HL-60 (cell line): Measurements from ENCODE around the gene TGM2.

Experiments used
- CTCF ChIP-seq: IDR thresholded peaks from one replicate; pipeline ENCODE4 v1.5.1; 2011; ENCODE audit warnings: low read length, control low read depth, inconsistent platforms; ENCODE audit not compliant: insufficient read depth
- POLR2AphosphoS5 ChIP-seq: IDR thresholded peaks from 2 replicates; pipeline ENCODE4 v1.6.1; 2012; ENCODE audit warnings: low read depth

DNA sequence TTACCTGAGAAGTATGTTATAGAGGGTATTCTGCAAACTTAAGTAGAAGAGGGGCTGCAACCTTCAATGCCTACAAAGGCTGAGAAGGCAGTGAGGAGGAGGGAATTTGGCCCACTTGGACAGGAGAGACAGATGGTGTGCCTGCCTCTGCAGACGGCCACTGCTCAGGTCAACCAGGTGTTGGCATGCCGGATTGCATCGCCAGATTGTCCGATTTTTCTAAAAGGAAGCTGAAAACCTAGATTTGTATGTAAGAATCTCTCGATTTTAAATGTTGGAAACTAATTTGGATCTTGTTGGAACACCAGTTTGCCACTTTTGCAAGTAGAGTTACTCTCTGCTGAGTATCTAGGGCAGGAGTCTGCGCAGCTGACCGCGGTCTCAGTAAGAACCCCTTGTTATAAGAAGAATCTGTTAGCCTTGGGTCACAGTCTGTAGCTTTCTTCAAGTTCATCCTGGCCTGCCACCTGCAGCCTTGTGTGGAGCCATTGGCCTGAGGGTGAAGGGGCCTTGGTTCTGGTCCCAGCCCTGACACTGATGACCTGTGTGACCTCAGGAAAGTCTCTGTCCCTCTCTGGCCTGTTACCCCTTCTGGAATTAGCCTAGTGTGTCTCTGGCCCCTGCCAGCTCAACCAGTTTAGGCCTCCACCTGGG lies 54.4 kb downstream of the TGM2 start:
- TF ChIP-seq CTCF, result no peak
- TF ChIP-seq POLR2AphosphoS5, result no peak
